Measurements from ENCODE around the gene FAM9C.

Gene FAM9C

GRCh38 chrX:13078739-13079444 lies 34.5 kb upstream of the FAM9C start:
- Histone ChIP-seq H3K4me3 (ENCODE audit: low read depth, low read length) (no peak overlapping the region), H3K9me3 (ENCODE audit: severe bottlenecking) (no peaks in the 10 kb centered on the region), H3K27ac (no peak overlapping the region), H3K27me3 (ENCODE audit: insufficient read depth, low read depth, severe bottlenecking) (no peaks in the 10 kb centered on the region), H3K36me3 (no peaks in the 10 kb centered on the region)
- no peak for DNase-seq
- no peak for TF ChIP-seq CTCF (IDR thresholded peaks at IDR 0.05; ENCODE audit: low read depth, low read length)

GRCh38 chrX:13077168-13077567 lies 32.7 kb upstream of the FAM9C start:
- H3K27ac ChIP-seq: no peak overlapping the region
- H3K4me3 ChIP-seq (ENCODE audit: low read depth, low read length): no peak overlapping the region
- no peak for DNase-seq
- no peaks in the 10 kb centered on the region for H3K9me3 ChIP-seq (ENCODE audit: severe bottlenecking)
- TF ChIP-seq CTCF (IDR thresholded peaks at IDR 0.05; ENCODE audit: low read depth, low read length): no peak
- H3K36me3 ChIP-seq: no peaks in the 10 kb centered on the region
- no peaks in the 10 kb centered on the region for H3K27me3 ChIP-seq (ENCODE audit: insufficient read depth, low read depth, severe bottlenecking)

- no peak overlapping the region for H3K27ac ChIP-seq
- DNase-seq: no peak
Measured at GRCh38 chrX:13076176-13076961, 31.9 kb upstream of the FAM9C start.

GRCh38 chrX:13074297-13075262 lies 30.2 kb upstream of the FAM9C start:
- TF ChIP-seq CTCF (IDR thresholded peaks at IDR 0.05; ENCODE audit: low read depth, low read length): no peak
- Histone ChIP-seq H3K9me3 (ENCODE audit: severe bottlenecking) (no peaks in the 10 kb centered on the region), H3K4me3 (ENCODE audit: low read depth, low read length) (no peak overlapping the region), H3K27ac (no peak overlapping the region), H3K36me3 (no peaks in the 10 kb centered on the region), H3K27me3 (ENCODE audit: insufficient read depth, low read depth, severe bottlenecking) (no peaks in the 10 kb centered on the region)
- no peak for DNase-seq

More at GRCh38 chrX:13076176-13076961, 31.9 kb upstream of the FAM9C start:
- TF ChIP-seq CTCF (IDR thresholded peaks at IDR 0.05; ENCODE audit: low read depth, low read length): no peak
- H3K4me3 ChIP-seq (ENCODE audit: low read depth, low read length): no peak overlapping the region
- H3K27me3 ChIP-seq (ENCODE audit: insufficient read depth, low read depth, severe bottlenecking): no peaks in the 10 kb centered on the region
- H3K36me3 ChIP-seq: no peaks in the 10 kb centered on the region
- H3K9me3 ChIP-seq (ENCODE audit: severe bottlenecking): no peaks in the 10 kb centered on the region

- no peaks in the 10 kb centered on the region for H3K36me3 ChIP-seq
- no peak overlapping the region for H3K27ac ChIP-seq
- no peak for DNase-seq
- no peak overlapping the region for H3K4me3 ChIP-seq (ENCODE audit: low read depth, low read length)
- no peaks in the 10 kb centered on the region for H3K27me3 ChIP-seq (ENCODE audit: insufficient read depth, low read depth, severe bottlenecking)
- TF ChIP-seq CTCF (IDR thresholded peaks at IDR 0.05; ENCODE audit: low read depth, low read length): no peak
- no peaks in the 10 kb centered on the region for H3K9me3 ChIP-seq (ENCODE audit: severe bottlenecking)
Measured at GRCh38 chrX:13069771-13070416, 25.5 kb upstream of the FAM9C start.
